ENCODE data around the gene IMMP2L. TPM values are rescaled to one million over a fixed set of nuclear protein-coding genes. Genes with fewer than 3 reads are reported as not detected.

The IMMP2L gene
- polyA plus RNA-seq, 1 of the 3 experiments (the other 2 are of a cell fraction), result 10.7 TPM

- no peak for TF ChIP-seq IRF3 (IDR thresholded peaks at IDR 0.05; ENCODE audit: low read depth, low read length)
Measured at GRCh38 chr7:110685899-110686298, 876.4 kb downstream of the IMMP2L start (continued).

- Histone ChIP-seq H3K9me3 (no peaks in the 10 kb centered on the region), H3K27me3 (ENCODE audit: insufficient read depth) (no peaks in the 10 kb centered on the region), H3K4me2 (no peak overlapping the region), H3K4me1 (ENCODE audit: control insufficient read depth in 1 of 2, insufficient read depth in 2 of 2, low read depth in 1 of 2, low read length in 1 of 2) (no peaks in the 10 kb centered on the region), H3K27ac (ENCODE audit: low read depth in 2 of 2, low read length in 1 of 2) (no peak overlapping the region), H3K9ac (no peak overlapping the region), H2AFZ (ENCODE audit: low read depth) (no peak overlapping the region), H4K20me1 (ENCODE audit: insufficient read depth) (no peaks in the 10 kb centered on the region), H3K79me2 (ENCODE audit: insufficient read depth) (no peaks in the 10 kb centered on the region), H3K9me2 (no peaks in the 10 kb centered on the region), H3F3A (replicated peaks; ENCODE audit: insufficient read depth) (no peaks in the 10 kb centered on the region), H3K4me3 (ENCODE audit: low read depth in 2 of 2, low read length in 1 of 2) (no peak overlapping the region), H3K36me3 (replicated peaks in 1 of 2; ENCODE audit: control insufficient read depth in 1 of 2, insufficient read depth in 2 of 2, low read length in 1 of 2) (no peaks in the 10 kb centered on the region)
- no peak for DNase-seq
- WGBS (ENCODE audit: low lambda C conversion rate), result 0% methylated on average over 1 of the region's 1 CpG
- POLR2A ChIA-PET, result no interaction called here
- TF ChIP-seq FOXM1 (IDR thresholded peaks at IDR 0.05; ENCODE audit: low read depth), result no peak
- TF ChIP-seq TCF12 (IDR thresholded peaks at IDR 0.05), result no peak
- TF ChIP-seq USF2 (IDR thresholded peaks at IDR 0.05; ENCODE audit: borderline replicate concordance, low read depth, low read length), result no peak
- TF ChIP-seq RXRA (IDR thresholded peaks at IDR 0.05; ENCODE audit: borderline replicate concordance, low read depth), result no peak
- TF ChIP-seq USF1 (IDR thresholded peaks at IDR 0.05; ENCODE audit: borderline replicate concordance, low read depth), result no peak
- no peak for TF ChIP-seq FOXJ3 (CRISPR knock-in tag; IDR thresholded peaks at IDR 0.05)
- no peak for TF ChIP-seq IRF3 (IDR thresholded peaks at IDR 0.05; ENCODE audit: low read depth, low read length)
- no peak for TF ChIP-seq ZBTB33 (IDR thresholded peaks at IDR 0.05; ENCODE audit: borderline replicate concordance, low read depth)
- TF ChIP-seq SIN3A (IDR thresholded peaks at IDR 0.05; ENCODE audit: borderline replicate concordance, low read depth, low read length), result no peak
- no peak for TF ChIP-seq FOSL2 (IDR thresholded peaks at IDR 0.05; ENCODE audit: borderline replicate concordance, low read depth)
- TF ChIP-seq MEF2A (IDR thresholded peaks at IDR 0.05; ENCODE audit: borderline replicate concordance, low read depth), result no peak
- TF ChIP-seq YY1 (IDR thresholded peaks at IDR 0.05; ENCODE audit: low read depth), result no peak
- TF ChIP-seq ELF1 (IDR thresholded peaks at IDR 0.05), result no peak
- no peak for TF ChIP-seq SMC3 (IDR thresholded peaks at IDR 0.05; ENCODE audit: low read depth, low read length)
- CTCF ChIA-PET, result no interaction called here
Measured at GRCh38 chr7:110681941-110682340, 880.4 kb downstream of the IMMP2L start.

Measured in SK-N-SH (cell line).